Mucosa of gallbladder (tissue), 1 donor: ENCODE results near the gene ROBO1. TPM values are rescaled to one million over a fixed set of nuclear protein-coding genes. Genes with fewer than 3 reads are reported as not detected.

Experiments
- DNase-seq: peaks from one replicate; pipeline ENCODE4 v3.0.0-alpha.2; 2020; ENCODE audit warnings: low spot score
- total RNA-seq: library from RNA; stranded (reverse); gene quantifications from one replicate; pipeline ENCODE4 v1.2.1, GENCODE V29; 2021
- donor health status: DM: no; HTN: no; CAD: no.

The ROBO1 gene
- total RNA-seq, 1 donor from 2014 or later = 9.6 TPM

GRCh38 chr3:78632925-78633553 lies 1134.8 kb downstream of the ROBO1 start:
- DNase-seq = no peak

GRCh38 chr3:78629544-78629943 lies 1138.3 kb downstream of the ROBO1 start:
- DNase-seq = no peak

- no peak for DNase-seq
Measured at GRCh38 chr3:78621061-78621716, 1146.6 kb downstream of the ROBO1 start.

- DNase-seq = no peak
Measured at GRCh38 chr3:78614486-78614885, 1153.3 kb downstream of the ROBO1 start.

GRCh38 chr3:78613421-78613879 lies 1154.3 kb downstream of the ROBO1 start:
- no peak for DNase-seq

GRCh38 chr3:78611278-78611677 lies 1156.5 kb downstream of the ROBO1 start:
- DNase-seq = no peak

GRCh38 chr3:78610462-78611125 lies 1157.2 kb downstream of the ROBO1 start:
- DNase-seq = no peak

GRCh38 chr3:78606756-78607155 lies 1161.0 kb downstream of the ROBO1 start:
- no peak for DNase-seq

- DNase-seq = no peak
Measured at GRCh38 chr3:78605178-78605577, 1162.6 kb downstream of the ROBO1 start.

- DNase-seq = no peak
Measured at GRCh38 chr3:78604341-78604740, 1163.5 kb downstream of the ROBO1 start.

- no peak for DNase-seq
Measured at GRCh38 chr3:78601249-78601648, 1166.5 kb downstream of the ROBO1 start.

- DNase-seq = no peak
Measured at GRCh38 chr3:78589778-78590177, 1178.0 kb downstream of the ROBO1 start.

GRCh38 chr3:78588906-78589621 lies 1178.7 kb downstream of the ROBO1 start:
- no peak for DNase-seq

GRCh38 chr3:78580681-78581080 lies 1187.1 kb downstream of the ROBO1 start:
- no peak for DNase-seq

- DNase-seq = no peak
Measured at GRCh38 chr3:78571486-78571885, 1196.3 kb downstream of the ROBO1 start.

- no peak for DNase-seq
Measured at GRCh38 chr3:78570496-78570895, 1197.3 kb downstream of the ROBO1 start.

GRCh38 chr3:78569804-78570203 lies 1198.0 kb downstream of the ROBO1 start:
- DNase-seq = no peak

- DNase-seq = no peak
Measured at GRCh38 chr3:78565712-78566111, 1202.1 kb downstream of the ROBO1 start.

- no peak for DNase-seq
Measured at GRCh38 chr3:78562328-78562727, 1205.5 kb downstream of the ROBO1 start.
